DMS53 treated with DMSO at 0.1 percent for 48 hours (cell line): Measurements from ENCODE around the gene MGAT5B.
A peak's percentile ranks its signal among the peaks of the same experiment; 100 is the strongest.

Experiments used
- DNase-seq: peaks from one replicate; lab custom pipeline; 2025; ENCODE audit not compliant: unreplicated experiment; lab: John Stamatoyannopoulos, UW

The MGAT5B gene

GRCh38 chr17:76947309-76947708 lies 79.1 kb downstream of the MGAT5B start:
- DNase-seq = no peak

- no peak for DNase-seq
Observed at GRCh38 chr17:76947771-76948170, 79.6 kb downstream of the MGAT5B start.

DNA sequence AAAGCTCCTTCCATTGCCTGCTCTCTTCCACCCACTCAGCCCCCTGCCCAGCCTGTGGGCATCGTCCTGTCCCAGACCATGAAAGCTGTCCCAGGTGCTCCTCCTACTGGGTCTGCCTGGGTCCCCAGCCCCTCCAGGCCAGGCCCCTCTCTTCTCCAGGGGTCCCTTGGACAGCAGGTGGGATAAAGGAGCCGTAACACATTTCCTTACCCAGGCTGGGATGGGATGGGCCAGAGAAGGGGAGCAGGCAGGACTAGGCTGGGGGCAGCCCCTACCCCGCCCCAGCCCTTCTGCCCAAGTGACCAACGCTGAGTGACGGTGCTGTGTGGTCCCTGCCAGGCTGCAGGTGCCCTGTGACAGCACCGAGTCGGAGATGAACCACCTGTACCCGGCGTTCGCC lies 80.1 kb downstream of the MGAT5B start:
- no peak for DNase-seq

DNA sequence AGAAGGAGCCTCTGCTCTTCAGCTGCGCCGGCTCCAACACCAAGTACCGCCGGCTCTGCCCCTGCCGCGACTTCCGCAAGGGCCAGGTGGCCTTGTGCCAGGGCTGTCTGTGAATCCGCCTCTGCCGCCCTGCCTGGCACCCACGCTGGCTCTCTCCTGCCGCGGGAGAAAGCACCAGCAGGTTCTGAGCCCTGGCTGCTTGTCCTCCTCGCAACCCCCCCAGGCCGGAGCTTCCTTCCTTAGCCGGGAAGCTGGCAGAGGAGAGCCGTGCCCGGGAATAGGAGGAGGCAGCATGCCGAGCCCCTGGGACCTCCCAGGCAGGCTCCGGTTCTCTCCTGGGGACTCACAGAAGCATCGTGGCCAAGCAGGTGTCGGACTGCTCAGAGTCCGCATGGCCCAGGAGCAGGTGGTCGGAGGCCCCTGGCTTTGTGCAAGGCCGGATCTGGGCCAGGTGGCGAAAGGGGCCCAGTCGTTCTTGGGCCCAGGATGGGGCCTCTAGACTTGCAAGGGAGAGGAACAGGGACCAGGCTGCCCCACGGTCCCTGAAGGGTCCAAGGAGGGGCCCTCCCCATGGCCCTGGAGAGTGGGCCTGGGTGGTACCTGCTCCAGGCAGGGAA lies 80.6 kb downstream of the MGAT5B start:
- peak; percentile 0 for DNase-seq

DNA sequence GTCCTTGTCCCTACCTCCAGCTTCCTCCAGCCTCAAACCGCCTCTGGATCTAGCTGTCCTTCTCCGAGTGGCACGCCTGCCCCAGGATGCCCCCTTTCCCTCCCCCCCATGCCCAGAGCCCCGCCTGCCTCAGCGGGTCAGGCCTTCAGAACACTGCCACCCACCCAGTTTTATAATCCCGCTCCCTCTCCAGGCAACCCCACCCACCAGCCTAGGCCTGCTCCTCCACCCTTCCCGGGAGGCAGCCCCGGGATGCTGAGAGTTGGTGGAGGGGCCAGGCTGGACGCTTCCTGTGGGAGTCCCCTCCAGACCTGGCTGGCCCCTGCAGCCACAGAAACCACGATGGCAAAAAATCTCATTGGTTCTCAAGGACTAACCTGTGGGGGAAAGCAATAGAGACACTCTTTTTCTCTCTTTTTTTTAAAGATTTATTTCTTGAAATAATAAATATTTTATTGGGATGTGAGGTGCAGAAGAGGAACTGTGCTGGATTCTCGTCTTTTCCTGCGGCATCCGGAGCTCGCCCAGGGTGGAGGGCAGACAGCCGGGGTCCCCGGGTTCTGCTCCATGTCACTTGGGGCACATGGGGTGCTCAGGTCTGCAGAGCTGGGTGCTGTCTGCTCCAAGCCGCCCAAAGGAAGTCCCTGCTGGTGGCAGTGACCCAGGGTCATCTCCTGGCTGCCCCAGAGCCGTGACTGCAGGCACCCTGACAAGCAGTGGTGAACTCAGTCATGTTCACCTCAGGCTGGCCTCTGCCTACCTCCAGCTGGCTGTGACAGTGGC lies 81.9 kb downstream of the MGAT5B start:
- DNase-seq = no peak

- DNase-seq = no peak
Observed at GRCh38 chr17:76951375-76951905, 83.2 kb downstream of the MGAT5B start.

GRCh38 chr17:76952402-76952801 lies 84.2 kb downstream of the MGAT5B start:
- no peak for DNase-seq

DNA sequence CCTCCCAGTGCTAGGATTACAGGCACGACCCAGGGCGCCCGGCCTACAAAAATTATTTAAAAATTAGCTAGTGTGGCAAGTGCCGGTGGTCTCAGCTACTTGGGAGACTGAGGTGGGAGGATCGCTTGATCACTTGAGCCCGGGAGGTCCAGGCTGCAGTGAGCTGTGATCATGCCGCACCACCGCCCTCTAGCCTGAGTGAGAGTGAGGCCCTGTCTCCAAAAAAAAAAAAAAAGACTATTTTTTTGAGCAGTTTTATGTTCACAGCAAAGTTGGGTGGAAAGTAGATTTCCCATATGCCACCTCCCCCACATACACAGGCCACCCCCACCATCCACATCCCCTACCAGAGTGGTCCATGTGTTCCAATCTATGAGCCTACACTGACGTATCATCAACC lies 84.9 kb downstream of the MGAT5B start:
- no peak for DNase-seq

DNA sequence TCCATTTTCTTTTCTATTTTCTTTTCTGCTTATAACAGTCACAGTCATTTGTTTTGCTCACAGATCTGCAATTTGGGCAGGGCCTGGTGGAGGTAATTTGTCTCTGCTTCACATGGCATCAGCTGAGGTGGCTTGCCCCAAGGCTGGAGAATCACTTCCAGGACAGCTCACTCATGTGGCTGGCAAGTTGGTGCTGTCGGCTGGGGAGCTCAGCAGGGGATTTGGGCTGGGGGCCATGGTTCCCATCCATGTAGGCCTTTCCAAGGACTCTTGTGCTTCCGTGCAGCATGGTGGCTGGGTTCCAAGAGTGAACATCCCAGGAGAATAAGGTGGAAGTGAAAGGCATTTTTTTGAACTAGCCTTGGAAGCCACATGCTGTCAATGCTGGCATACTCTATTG lies 85.7 kb downstream of the MGAT5B start:
- DNase-seq = no peak

- no peak for DNase-seq
Observed at GRCh38 chr17:76955191-76955590, 87.0 kb downstream of the MGAT5B start.

DNA sequence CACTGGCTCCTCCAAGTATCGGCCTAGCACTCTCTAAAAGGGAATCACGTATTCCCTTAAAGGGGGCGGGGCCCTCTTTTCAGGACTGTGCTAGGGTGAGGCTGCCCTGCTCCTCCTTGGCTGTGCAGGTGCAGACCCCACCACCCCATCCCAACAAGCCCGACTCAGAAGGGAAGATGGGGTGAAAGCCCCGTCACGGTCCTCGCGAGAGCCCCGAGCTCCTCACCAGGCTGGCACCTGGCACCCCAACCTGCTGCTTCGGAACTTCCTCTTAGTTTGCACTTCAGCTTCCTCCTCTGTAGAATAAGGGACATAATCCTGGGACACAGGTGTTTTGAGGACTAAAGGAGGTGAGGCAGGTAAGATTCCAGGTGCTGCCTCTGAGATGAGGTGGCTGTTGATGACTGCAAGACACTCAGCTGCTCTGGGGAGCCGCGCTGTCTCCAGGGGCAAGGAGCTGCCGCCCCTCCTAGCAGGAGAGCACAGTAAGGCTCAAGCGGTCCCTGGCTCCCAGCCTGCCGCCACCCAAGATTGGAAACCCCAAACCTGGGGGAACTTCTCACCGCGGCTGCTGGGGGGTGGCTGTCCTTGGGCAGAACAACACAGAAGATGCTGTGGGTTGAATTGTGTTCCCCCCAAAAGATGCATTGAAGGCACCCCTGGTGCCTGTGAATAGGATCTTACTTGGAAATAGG lies 88.8 kb downstream of the MGAT5B start:
- DNase-seq = no peak

- DNase-seq = no peak
Observed at GRCh38 chr17:76957678-76958464, 89.7 kb downstream of the MGAT5B start.

DNA sequence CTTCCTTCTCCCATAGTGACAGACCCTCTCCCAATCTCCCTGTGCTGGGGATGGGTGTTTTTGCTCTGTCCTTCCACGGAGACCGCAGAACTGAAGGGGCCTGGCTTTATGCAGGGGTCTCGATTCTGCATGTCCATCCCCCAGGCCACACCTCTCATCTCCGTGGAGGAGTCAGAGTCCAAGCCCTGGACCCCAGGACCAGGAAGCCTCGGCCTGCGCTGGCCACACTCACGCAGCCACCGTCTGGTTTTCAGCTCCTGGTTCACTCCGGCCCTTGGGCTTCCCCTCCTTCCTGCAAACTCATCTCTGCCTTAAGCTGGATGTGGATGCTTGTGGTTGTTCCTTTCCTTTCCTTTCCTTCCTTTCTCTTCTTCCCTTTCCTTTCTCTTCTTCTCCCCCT lies 90.8 kb downstream of the MGAT5B start:
- no peak for DNase-seq

- DNase-seq = no peak
Observed at GRCh38 chr17:76961869-76962268, 93.7 kb downstream of the MGAT5B start.

GRCh38 chr17:76962858-76963257 lies 94.7 kb downstream of the MGAT5B start:
- DNase-seq = no peak

GRCh38 chr17:76966016-76966415 lies 97.8 kb downstream of the MGAT5B start:
- DNase-seq = no peak

- no peak for DNase-seq
Observed at GRCh38 chr17:76966486-76967181, 98.4 kb downstream of the MGAT5B start.

GRCh38 chr17:76967762-76968161 lies 99.6 kb downstream of the MGAT5B start:
- DNase-seq = no peak

DNA sequence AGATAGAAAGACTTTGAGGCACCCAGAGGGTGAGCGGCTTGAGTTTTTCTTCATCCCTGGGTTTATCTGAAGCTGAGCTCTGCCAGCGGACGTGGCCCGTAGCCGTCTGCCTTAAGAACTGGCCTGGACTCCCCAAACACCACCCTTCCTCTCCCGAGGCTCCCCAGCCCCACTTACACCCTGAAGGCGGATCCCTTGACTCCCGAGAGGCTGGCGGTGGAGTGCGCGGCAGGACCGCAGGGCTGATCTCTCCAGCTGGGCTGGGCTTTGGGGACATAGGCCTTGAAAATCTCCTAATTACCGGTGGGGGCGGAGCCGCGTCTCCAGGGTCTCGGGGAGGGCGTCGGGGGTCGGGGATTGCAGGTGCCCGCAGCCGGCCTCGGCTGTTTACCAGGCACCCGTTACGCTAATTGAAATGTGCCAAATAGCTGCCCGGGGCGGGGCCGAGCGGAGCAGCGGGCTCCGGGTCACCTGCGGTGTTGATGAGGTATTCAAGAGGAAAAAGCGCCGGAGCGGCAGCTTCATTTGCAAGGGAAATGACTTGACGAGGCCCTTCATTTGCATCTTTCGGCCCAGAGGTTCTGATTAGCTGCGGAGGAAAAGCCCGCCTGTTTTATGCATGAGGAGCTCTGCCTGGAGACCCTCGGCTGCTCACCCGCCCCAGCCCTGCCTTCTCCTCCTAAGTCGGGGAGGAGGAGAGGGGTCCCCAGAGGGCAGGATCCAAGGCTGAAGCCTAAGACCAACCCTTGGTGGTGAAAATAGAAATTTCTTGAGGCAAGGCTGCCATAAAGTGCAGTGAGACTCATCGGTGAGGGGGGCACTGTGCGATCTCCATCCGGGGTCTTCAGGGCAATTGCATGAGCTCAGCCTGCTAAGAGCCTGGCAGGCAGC lies 100.7 kb downstream of the MGAT5B start:
- no peak for DNase-seq
